ENCODE measurements around the gene PACSIN1.

DNA sequence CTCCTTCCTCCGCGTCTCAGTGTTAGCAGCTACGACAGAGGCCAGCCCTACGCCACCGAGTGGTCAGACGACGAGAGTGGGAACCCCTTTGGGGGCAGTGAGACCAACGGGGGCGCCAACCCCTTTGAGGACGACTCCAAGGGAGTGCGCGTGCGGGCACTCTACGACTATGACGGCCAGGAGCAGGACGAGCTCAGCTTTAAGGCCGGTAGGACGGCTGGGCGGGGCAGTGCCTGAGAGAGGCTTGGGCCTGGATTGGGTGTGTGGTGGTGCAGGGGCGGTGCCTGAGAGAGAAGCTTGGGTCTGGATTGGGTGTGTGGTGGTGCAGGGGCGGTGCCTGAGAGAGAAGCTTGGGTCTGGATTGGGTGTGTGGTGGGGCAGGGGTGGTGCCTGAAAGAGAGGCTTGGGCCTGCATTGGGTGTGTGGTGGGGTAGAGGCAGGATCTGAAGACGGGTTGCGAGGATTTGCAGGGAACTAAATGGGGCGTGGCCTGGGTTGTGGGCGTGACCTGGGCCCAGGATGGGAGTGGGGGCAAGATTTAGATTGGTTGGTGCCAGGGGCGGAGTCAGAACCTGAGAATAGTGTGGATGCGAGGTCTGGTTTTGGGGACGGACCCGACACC lies 65.8 kb downstream of the PACSIN1 start:
- no peak for TF ChIP-seq ISL1 (CRISPR knock-in tag; IDR thresholded peaks at IDR 0.05)
- no peak for TF ChIP-seq OSR1 (CRISPR knock-in tag; IDR thresholded peaks at IDR 0.05)
- TF ChIP-seq ARNTL (CRISPR knock-in tag; IDR thresholded peaks at IDR 0.05; ENCODE audit: borderline replicate concordance, low read depth): no peak
- TF ChIP-seq, protein P1, sequence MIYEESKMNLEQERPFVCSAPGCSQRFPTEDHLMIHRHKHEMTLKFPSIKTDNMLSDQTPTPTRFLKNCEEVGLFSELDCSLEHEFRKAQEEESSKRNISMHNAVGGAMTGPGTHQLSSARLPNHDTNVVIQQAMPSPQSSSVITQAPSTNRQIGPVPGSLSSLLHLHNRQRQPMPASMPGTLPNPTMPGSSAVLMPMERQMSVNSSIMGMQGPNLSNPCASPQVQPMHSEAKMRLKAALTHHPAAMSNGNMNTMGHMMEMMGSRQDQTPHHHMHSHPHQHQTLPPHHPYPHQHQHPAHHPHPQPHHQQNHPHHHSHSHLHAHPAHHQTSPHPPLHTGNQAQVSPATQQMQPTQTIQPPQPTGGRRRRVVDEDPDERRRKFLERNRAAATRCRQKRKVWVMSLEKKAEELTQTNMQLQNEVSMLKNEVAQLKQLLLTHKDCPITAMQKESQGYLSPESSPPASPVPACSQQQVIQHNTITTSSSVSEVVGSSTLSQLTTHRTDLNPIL (CRISPR knock-in tag; IDR thresholded peaks at IDR 0.05; ENCODE audit: low read depth): no peak
- TF ChIP-seq, protein P2, sequence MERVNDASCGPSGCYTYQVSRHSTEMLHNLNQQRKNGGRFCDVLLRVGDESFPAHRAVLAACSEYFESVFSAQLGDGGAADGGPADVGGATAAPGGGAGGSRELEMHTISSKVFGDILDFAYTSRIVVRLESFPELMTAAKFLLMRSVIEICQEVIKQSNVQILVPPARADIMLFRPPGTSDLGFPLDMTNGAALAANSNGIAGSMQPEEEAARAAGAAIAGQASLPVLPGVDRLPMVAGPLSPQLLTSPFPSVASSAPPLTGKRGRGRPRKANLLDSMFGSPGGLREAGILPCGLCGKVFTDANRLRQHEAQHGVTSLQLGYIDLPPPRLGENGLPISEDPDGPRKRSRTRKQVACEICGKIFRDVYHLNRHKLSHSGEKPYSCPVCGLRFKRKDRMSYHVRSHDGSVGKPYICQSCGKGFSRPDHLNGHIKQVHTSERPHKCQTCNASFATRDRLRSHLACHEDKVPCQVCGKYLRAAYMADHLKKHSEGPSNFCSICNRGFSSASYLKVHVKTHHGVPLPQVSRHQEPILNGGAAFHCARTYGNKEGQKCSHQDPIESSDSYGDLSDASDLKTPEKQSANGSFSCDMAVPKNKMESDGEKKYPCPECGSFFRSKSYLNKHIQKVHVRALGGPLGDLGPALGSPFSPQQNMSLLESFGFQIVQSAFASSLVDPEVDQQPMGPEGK (CRISPR knock-in tag; IDR thresholded peaks at IDR 0.05; ENCODE audit: borderline replicate concordance): no peak
- TF ChIP-seq, protein P3, sequence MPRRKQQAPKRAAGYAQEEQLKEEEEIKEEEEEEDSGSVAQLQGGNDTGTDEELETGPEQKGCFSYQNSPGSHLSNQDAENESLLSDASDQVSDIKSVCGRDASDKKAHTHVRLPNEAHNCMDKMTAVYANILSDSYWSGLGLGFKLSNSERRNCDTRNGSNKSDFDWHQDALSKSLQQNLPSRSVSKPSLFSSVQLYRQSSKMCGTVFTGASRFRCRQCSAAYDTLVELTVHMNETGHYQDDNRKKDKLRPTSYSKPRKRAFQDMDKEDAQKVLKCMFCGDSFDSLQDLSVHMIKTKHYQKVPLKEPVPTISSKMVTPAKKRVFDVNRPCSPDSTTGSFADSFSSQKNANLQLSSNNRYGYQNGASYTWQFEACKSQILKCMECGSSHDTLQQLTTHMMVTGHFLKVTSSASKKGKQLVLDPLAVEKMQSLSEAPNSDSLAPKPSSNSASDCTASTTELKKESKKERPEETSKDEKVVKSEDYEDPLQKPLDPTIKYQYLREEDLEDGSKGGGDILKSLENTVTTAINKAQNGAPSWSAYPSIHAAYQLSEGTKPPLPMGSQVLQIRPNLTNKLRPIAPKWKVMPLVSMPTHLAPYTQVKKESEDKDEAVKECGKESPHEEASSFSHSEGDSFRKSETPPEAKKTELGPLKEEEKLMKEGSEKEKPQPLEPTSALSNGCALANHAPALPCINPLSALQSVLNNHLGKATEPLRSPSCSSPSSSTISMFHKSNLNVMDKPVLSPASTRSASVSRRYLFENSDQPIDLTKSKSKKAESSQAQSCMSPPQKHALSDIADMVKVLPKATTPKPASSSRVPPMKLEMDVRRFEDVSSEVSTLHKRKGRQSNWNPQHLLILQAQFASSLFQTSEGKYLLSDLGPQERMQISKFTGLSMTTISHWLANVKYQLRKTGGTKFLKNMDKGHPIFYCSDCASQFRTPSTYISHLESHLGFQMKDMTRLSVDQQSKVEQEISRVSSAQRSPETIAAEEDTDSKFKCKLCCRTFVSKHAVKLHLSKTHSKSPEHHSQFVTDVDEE (CRISPR knock-in tag; IDR thresholded peaks at IDR 0.05): no peak

Measured in SK-N-SH treated with all-trans-retinoic acid at 6 μM for 48 hours (cell line).